CD14-positive monocyte (primary cell): ENCODE results near the gene DPY19L3. TPM values are rescaled to one million over a fixed set of nuclear protein-coding genes. Genes with fewer than 3 reads are reported as not detected.
"Not testable (repeated sequence)": the region's sequence is repeated elsewhere in the genome, so short reads cannot be mapped to it uniquely, and the experiment has no call there.

ENCODE experiments used
- DNase-seq, 3 donors: peaks; one replicate each; pipeline ENCODE4 v3.0.0-alpha.2; 2011 to 2022
- H2AFZ ChIP-seq: 2 replicates; pipeline ENCODE4 v1.6.0; 2012; ENCODE audit warnings: mild to moderate bottlenecking, low read depth, low read length, inconsistent platforms; ENCODE audit not compliant: insufficient read depth, poor library complexity, severe bottlenecking
- H3K27ac ChIP-seq, 2 donors: 1 replicate in 1 of 2; 2 replicates in 1 of 2; pipeline ENCODE4 v1.5.1; 2012 to 2013; ENCODE audit warnings: low read length in 2 of 2, control low read depth in 1 of 2, inconsistent platforms in 1 of 2, low read depth in 1 of 2, mild to moderate bottlenecking in 1 of 2
- H3K27me3 ChIP-seq, 2 donors: one replicate each; pipeline versions ENCODE4 v1.6.0 to v1.6.1; 2011 to 2013; ENCODE audit warnings: low read length in 2 of 2; ENCODE audit not compliant: control insufficient read depth in 2 of 2, insufficient read depth in 2 of 2
- H3K36me3 ChIP-seq, 2 donors: replicated peaks in 1 of 2; 1 replicate in 1 of 2; 2 replicates in 1 of 2; pipeline versions ENCODE4 v1.5.1 to v1.6.1; 2012 to 2013; ENCODE audit warnings: low read length in 2 of 2, control low read depth in 1 of 2, inconsistent platforms in 1 of 2, mild to moderate bottlenecking in 1 of 2; ENCODE audit not compliant: insufficient read depth in 2 of 2, control insufficient read depth in 1 of 2
- H3K4me1 ChIP-seq, 2 donors: 1 replicate in 1 of 2; 2 replicates in 1 of 2; pipeline versions ENCODE4 v1.5.1 to v1.6.1; 2012 to 2013; ENCODE audit warnings: low read length in 2 of 2, control low read depth in 1 of 2, inconsistent platforms in 1 of 2, mild to moderate bottlenecking in 1 of 2, moderate library complexity in 1 of 2; ENCODE audit not compliant: insufficient read depth in 2 of 2, control insufficient read depth in 1 of 2
- H3K4me2 ChIP-seq: replicated peaks from 2 replicates; pipeline ENCODE3; 2012; ENCODE audit warnings: low read length, moderate library complexity, mild to moderate bottlenecking; ENCODE audit not compliant: poor library complexity, severe bottlenecking; ENCODE audit errors: extremely low read depth
- H3K4me3 ChIP-seq, 3 experiments: fragments of 200-600 bp in 1 of 3; sonication (generic) in 1 of 3; replicated peaks in 1 of 3; 1 replicate in 2 of 3; 2 replicates in 1 of 3; pipeline ENCODE4 v1.5.1; 2011 to 2013; ENCODE audit warnings: low read length in 3 of 3, mild to moderate bottlenecking in 3 of 3, control low read depth in 2 of 3, low read depth in 2 of 3, inconsistent platforms in 1 of 3, moderate library complexity in 1 of 3
- H3K79me2 ChIP-seq: 2 replicates; pipeline ENCODE4 v1.6.0; 2012; ENCODE audit warnings: mild to moderate bottlenecking, control low read depth, inconsistent platforms, low read length, moderate library complexity; ENCODE audit not compliant: insufficient read depth
- H3K9ac ChIP-seq: 2 replicates; pipeline ENCODE4 v1.6.0; 2017; ENCODE audit warnings: low read length, mild to moderate bottlenecking; ENCODE audit not compliant: insufficient read depth, poor library complexity, severe bottlenecking
- H3K9me3 ChIP-seq, 2 donors: replicated peaks in 1 of 2; 1 replicate in 1 of 2; 2 replicates in 1 of 2; pipeline versions ENCODE4 v1.5.1 to v1.6.1; 2012 to 2013; ENCODE audit warnings: low read length in 2 of 2, control low read depth in 1 of 2; ENCODE audit not compliant: control insufficient read depth in 1 of 2, insufficient read depth in 1 of 2
- H4K20me1 ChIP-seq: 2 replicates; pipeline ENCODE4 v1.6.0; 2012; ENCODE audit warnings: mild to moderate bottlenecking, low read length, control low read depth, moderate library complexity; ENCODE audit not compliant: insufficient read depth
- H3K27ac Mint-ChIP-seq, 7 donors: one replicate each; pipeline ENCODE4 v1.8.0; 2020; ENCODE audit warnings: mild to moderate bottlenecking in 7 of 7, mixed read lengths in 7 of 7, moderate library complexity in 6 of 7, inconsistent platforms in 2 of 7
- H3K27me3 Mint-ChIP-seq, 3 donors: one replicate each; pipeline ENCODE4 v1.8.0; 2021 to 2022; ENCODE audit warnings: low read depth in 3 of 3, mild to moderate bottlenecking in 3 of 3, mixed read lengths in 3 of 3, moderate library complexity in 3 of 3, inconsistent platforms in 1 of 3
- H3K36me3 Mint-ChIP-seq, 2 donors: one replicate each; pipeline ENCODE4 v1.8.0; 2020; ENCODE audit warnings: mixed read lengths in 2 of 2, inconsistent platforms in 1 of 2, mild to moderate bottlenecking in 1 of 2
- H3K4me1 Mint-ChIP-seq: one replicate; pipeline ENCODE4 v1.8.0; 2020; ENCODE audit warnings: mild to moderate bottlenecking, mixed read lengths
- H3K4me3 Mint-ChIP-seq, 2 donors: one replicate each; pipeline ENCODE4 v1.8.0; 2020; ENCODE audit warnings: mild to moderate bottlenecking in 2 of 2, mixed read lengths in 2 of 2, moderate library complexity in 1 of 2
- H3K9me3 Mint-ChIP-seq, 7 donors: one replicate each; pipeline ENCODE4 v1.8.0; 2020 to 2022; ENCODE audit warnings: mixed read lengths in 7 of 7, mild to moderate bottlenecking in 6 of 7, moderate library complexity in 6 of 7, inconsistent platforms in 2 of 7
- WGBS: methylation state at CpG from one replicate; pipeline ENCODE4 v1.1.5; 2013; ENCODE audit warnings: missing lambda C conversion rate; ENCODE audit not compliant: insufficient coverage; 5-methylcytosine and 5-hydroxymethylcytosine counted together
- intact Hi-C, 2 donors: fragments of 100-400 bp; cut with micrococcal nuclease; formaldehyde crosslinking; loops; one replicate each; pipeline versions ENCODE4 v1.15.0 to v1.15.1; 2023
- polyA plus RNA-seq, 3 donors: library from polyadenylated mRNA; depleted of rRNA in 1 of 3; unstranded in 2 of 3; stranded (reverse) in 1 of 3; fragments of 300-500 nt in 2 of 3; fragments of >200 nt in 1 of 3; fragmentation: Illumina TruSeq in 2 of 3; gene quantifications; 1 replicate in 2 of 3; 2 replicates in 1 of 3; pipeline ENCODE4 v1.2.3, GENCODE V29; 2012 to 2021
- TF ChIP-seq, protein P1 (sequence below): fragments of 200-600 bp; IDR thresholded peaks from one replicate; pipeline ENCODE4 v1.8.0; 2022; ENCODE audit warnings: antibody characterized with exemption, mild to moderate bottlenecking

Gene DPY19L3
- polyA plus RNA-seq, 3 donors: 6.5 to 13.8 (median 7.7) TPM

DNA sequence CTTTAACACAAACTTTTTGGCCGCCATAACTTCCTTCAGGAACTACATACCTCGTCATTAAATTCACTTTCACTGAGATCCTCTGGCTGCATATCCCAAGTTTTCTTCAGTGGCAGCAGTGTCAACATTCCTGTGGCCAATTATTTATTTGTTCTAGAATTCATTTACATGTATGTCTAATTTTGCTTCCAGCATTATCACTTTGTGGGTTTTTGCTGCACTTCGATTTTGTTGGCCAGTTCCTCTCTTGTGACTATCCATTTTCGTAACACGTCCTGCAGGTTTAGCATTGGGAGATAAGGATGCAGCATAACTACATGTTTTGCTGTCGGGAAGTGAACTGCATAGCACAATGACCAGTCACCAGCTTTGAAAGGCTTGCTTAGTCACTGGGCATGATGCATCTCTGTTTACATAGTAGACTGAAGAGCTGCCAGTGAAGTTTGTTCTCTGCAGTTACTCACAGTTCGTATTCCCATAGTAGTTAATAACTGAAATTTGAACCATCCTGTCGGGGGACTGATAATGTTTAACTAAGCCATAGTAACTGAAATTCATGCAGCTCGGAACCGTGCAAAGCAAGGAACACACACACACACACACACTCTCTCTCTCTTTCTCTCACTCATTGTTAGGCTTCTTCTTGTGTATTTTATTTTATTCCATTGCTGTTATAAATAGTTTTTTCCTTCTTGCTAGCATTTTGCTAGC, 31.8 kb upstream of the DPY19L3 start:
- Histone ChIP-seq H2AFZ (no peak overlapping the region), H3K4me2 (no peak overlapping the region), H3K4me3 (no peak overlapping the region), H4K20me1 (peaks cover 4% of the 10 kb centered on the region), H3K4me1 (no peaks in the 10 kb centered on the region), H3K36me3 (peaks cover 0 to 8% of the 10 kb centered on the region in 2 donors), H3K27ac (no peak overlapping the region), H3K9ac (no peak overlapping the region), H3K27me3 (peaks cover 70 to 85% of the 10 kb centered on the region in 2 donors), H3K79me2 (no peaks in the 10 kb centered on the region), H3K9me3 (peaks cover 10 to 35% of the 10 kb centered on the region in 2 donors)
- Mint-ChIP-seq H3K4me1 (no peaks in the 10 kb centered on the region), H3K36me3 (peaks cover 32 to 33% of the 10 kb centered on the region in 2 donors), H3K27me3 (peaks cover 86 to 89% (median 87%) of the 10 kb centered on the region in 3 donors), H3K4me3 (peak overlapping the region in 1 of 2 donors; percentile 78), H3K27ac (no peak overlapping the region), H3K9me3 (peaks cover 3 to 38% (median 22%) of the 10 kb centered on the region in 7 donors)
- TF ChIP-seq, protein P1, sequence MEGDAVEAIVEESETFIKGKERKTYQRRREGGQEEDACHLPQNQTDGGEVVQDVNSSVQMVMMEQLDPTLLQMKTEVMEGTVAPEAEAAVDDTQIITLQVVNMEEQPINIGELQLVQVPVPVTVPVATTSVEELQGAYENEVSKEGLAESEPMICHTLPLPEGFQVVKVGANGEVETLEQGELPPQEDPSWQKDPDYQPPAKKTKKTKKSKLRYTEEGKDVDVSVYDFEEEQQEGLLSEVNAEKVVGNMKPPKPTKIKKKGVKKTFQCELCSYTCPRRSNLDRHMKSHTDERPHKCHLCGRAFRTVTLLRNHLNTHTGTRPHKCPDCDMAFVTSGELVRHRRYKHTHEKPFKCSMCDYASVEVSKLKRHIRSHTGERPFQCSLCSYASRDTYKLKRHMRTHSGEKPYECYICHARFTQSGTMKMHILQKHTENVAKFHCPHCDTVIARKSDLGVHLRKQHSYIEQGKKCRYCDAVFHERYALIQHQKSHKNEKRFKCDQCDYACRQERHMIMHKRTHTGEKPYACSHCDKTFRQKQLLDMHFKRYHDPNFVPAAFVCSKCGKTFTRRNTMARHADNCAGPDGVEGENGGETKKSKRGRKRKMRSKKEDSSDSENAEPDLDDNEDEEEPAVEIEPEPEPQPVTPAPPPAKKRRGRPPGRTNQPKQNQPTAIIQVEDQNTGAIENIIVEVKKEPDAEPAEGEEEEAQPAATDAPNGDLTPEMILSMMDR: no peak
- no peak for DNase-seq
- WGBS: 92% methylated on average over 5 of the region's 10 CpGs
- intact Hi-C loops: no loop called here

DNA sequence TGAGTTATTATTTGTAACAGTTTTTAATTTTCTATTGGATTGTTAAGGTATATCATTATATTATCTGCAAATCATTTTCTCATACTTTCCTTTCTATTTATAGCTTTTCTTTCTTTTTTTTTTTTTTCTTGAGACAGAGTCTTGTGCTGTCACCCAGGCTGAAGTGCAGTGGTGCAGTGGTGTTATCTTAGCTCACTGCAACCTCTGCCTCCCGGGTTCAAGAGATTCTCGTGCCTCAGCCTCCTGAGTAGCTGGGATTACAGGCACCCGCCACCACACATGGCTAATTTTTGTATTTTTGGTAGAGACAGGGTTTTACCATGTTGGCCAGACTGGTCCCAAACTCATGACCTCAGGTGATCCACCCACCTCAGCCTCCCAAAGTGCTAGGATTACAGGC, 31.2 kb upstream of the DPY19L3 start:
- peaks cover 10 to 35% of the 10 kb centered on the region in 2 donors for H3K9me3 ChIP-seq
- H4K20me1 ChIP-seq, H3K4me1 Mint-ChIP-seq, H3K4me3 ChIP-seq, H3K4me1 ChIP-seq, H3K36me3 ChIP-seq, DNase-seq, H3K27ac Mint-ChIP-seq, H3K4me2 ChIP-seq, H3K27ac ChIP-seq, H3K79me2 ChIP-seq, intact Hi-C loops, H2AFZ ChIP-seq, H3K9ac ChIP-seq: not testable (repeated sequence)
- Mint-ChIP-seq H3K4me3 (peak overlapping the region in 1 of 2 donors; percentile 78), H3K36me3 (peaks cover 32 to 36% of the 10 kb centered on the region in 2 donors), H3K27me3 (peaks cover 81 to 87% (median 87%) of the 10 kb centered on the region in 3 donors), H3K9me3 (peaks cover 3 to 36% (median 22%) of the 10 kb centered on the region in 7 donors)
- H3K27me3 ChIP-seq: peaks cover 69 to 83% of the 10 kb centered on the region in 2 donors
- no CpG with 5 or more reads among the region's 3 CpGs for WGBS
